ENCODE data around the gene IRGQ. TPM values are rescaled to one million over a fixed set of nuclear protein-coding genes. Genes with fewer than 3 reads are reported as not detected.
"Not testable (repeated sequence)": the region's sequence is repeated elsewhere in the genome, so short reads cannot be mapped to it uniquely, and the experiment has no call there.

IRGQ gene
- total RNA-seq, 1 donor: 35.4 TPM

- no peak for TF ChIP-seq CTCF (IDR thresholded peaks at IDR 0.05; ENCODE audit: insufficient read depth, low read depth, low read length)
- H3K4me3 ChIP-seq (ENCODE audit: low read depth, low read length): no peak overlapping the region
- no peak for DNase-seq (ENCODE audit: low read depth)
These were observed 42.3 kb downstream of the IRGQ start for GRCh38 chr19:43553656-43554055.

- no peak overlapping the region for H3K4me3 ChIP-seq (ENCODE audit: low read depth, low read length)
- DNase-seq (ENCODE audit: low read depth): no peak
- TF ChIP-seq CTCF (IDR thresholded peaks at IDR 0.05; ENCODE audit: insufficient read depth, low read depth, low read length): no peak
These were observed 43.3 kb downstream of the IRGQ start for GRCh38 chr19:43552616-43553015.

- no peak for TF ChIP-seq CTCF (IDR thresholded peaks at IDR 0.05; ENCODE audit: insufficient read depth, low read depth, low read length)
- DNase-seq (ENCODE audit: low read depth): no peak
These were observed 43.8 kb downstream of the IRGQ start for GRCh38 chr19:43552198-43552450.

GRCh38 chr19:43551399-43552197 is 44.3 kb downstream of the IRGQ start:
- no peak for DNase-seq (ENCODE audit: low read depth)
- H3K4me3 ChIP-seq (ENCODE audit: low read depth, low read length): no peak overlapping the region
- TF ChIP-seq CTCF (IDR thresholded peaks at IDR 0.05; ENCODE audit: insufficient read depth, low read depth, low read length): no peak

More at GRCh38 chr19:43552198-43552450, 43.8 kb downstream of the IRGQ start:
- no peak overlapping the region for H3K4me3 ChIP-seq (ENCODE audit: low read depth, low read length)

- no peak overlapping the region for H3K4me3 ChIP-seq (ENCODE audit: low read depth, low read length)
- no peak for DNase-seq (ENCODE audit: low read depth)
- TF ChIP-seq CTCF (IDR thresholded peaks at IDR 0.05; ENCODE audit: insufficient read depth, low read depth, low read length): no peak
These were observed 47.2 kb downstream of the IRGQ start for GRCh38 chr19:43548706-43549105.

- not testable (repeated sequence) for DNase-seq (ENCODE audit: low read depth)
These were observed 48.0 kb downstream of the IRGQ start for GRCh38 chr19:43547926-43548325.

GRCh38 chr19:43546581-43546980 is 49.4 kb downstream of the IRGQ start:
- no peak overlapping the region for H3K4me3 ChIP-seq (ENCODE audit: low read depth, low read length)
- no peak for DNase-seq (ENCODE audit: low read depth)
- no peak for TF ChIP-seq CTCF (IDR thresholded peaks at IDR 0.05; ENCODE audit: insufficient read depth, low read depth, low read length)

More at GRCh38 chr19:43547926-43548325, 48.0 kb downstream of the IRGQ start:
- not testable (repeated sequence) for H3K4me3 ChIP-seq (ENCODE audit: low read depth, low read length)
